ENCODE data around the gene SLC4A8.

GRCh38 chr12:51409846-51410245, 14.8 kb upstream of the SLC4A8 start:
- TF ChIP-seq PATZ1 (CRISPR knock-in tag; IDR thresholded peaks at IDR 0.05; ENCODE audit: borderline replicate concordance) (peak; percentile 59), BACH2 (CRISPR knock-in tag; IDR thresholded peaks at IDR 0.05; ENCODE audit: borderline replicate concordance) (no peak), TOX (CRISPR knock-in tag; IDR thresholded peaks at IDR 0.05; ENCODE audit: borderline replicate concordance) (no peak), PPARA (CRISPR knock-in tag; IDR thresholded peaks at IDR 0.05; ENCODE audit: borderline replicate concordance) (no peak), ARNTL (CRISPR knock-in tag; IDR thresholded peaks at IDR 0.05; ENCODE audit: borderline replicate concordance, low read depth) (no peak), ISL1 (CRISPR knock-in tag; IDR thresholded peaks at IDR 0.05) (peak; percentile 84)
